Measurements from ENCODE around the gene GRAP.

Gene GRAP

GRCh38 chr17:18995220-18995619 lies 51.5 kb downstream of the GRAP start (continued):
- TF ChIP-seq, protein P1, sequence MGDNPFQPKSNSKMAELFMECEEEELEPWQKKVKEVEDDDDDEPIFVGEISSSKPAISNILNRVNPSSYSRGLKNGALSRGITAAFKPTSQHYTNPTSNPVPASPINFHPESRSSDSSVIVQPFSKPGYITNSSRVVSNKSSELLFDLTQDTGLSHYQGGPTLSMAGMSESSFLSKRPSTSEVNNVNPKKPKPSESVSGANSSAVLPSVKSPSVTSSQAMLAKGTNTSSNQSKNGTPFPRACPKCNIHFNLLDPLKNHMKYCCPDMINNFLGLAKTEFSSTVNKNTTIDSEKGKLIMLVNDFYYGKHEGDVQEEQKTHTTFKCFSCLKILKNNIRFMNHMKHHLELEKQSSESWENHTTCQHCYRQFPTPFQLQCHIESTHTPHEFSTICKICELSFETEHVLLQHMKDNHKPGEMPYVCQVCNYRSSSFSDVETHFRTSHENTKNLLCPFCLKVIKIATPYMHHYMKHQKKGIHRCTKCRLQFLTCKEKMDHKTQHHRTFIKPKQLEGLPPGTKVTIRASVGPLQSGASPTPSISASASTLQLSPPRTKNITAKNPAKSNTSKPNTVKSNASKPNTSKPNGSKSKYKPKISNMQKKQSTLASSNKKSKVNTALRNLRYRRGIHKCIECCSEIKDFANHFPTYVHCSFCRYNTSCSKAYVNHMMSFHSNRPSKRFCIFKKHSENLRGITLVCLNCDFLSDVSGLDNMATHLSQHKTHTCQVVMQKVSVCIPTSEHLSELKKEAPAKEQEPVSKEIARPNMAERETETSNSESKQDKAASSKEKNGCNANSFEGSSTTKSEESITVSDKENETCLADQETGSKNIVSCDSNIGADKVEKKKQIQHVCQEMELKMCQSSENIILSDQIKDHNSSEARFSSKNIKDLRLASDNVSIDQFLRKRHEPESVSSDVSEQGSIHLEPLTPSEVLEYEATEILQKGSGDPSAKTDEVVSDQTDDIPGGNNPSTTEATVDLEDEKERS (tag by site-specific recombination; IDR thresholded peaks at IDR 0.05): 0 out of 2 replicates have a peak, but pooled peaks have one; percentile 64
- no peak for TF ChIP-seq ELK4 (IDR thresholded peaks at IDR 0.05; ENCODE audit: borderline replicate concordance, low read depth, low read length)

DNA sequence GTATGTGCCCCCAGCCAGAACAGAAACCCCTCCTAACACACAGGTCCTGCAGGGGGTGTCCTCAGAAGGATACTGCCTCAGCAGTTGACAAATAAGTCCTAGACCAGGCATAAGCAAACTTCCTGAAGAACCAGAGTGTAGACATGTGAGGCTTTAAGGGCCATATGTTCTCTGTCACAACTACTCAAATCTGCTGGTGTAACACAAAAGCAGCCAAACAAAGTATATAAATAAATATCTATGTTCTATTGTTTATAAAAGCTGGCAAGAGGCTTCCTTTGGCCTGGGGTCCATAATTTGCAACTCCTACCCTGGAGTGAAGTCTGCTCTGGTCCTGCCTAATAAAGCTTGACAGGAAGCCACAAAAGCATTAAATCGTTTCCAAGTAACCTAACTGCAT lies 52.1 kb downstream of the GRAP start:
- ChIA-PET POLR2A (no interaction called here), CTCF (interaction anchor here (0.7 to 1.7 kb wide), 2 partner anchors 33 to 36 kb away, joined by 6 to 7 read pairs; no protein-coding TSS in a partner anchor)
- no peak for TF ChIP-seq ZBTB11 (tag by site-specific recombination; conservative IDR thresholded peaks at IDR 0.05; ENCODE audit: low read depth)
- peaks cover 3 to 48% of the 10 kb centered on the region in 2 experiments; a peak in 2 of 3 replicates for H3K36me3 ChIP-seq (ENCODE audit: control insufficient read depth in 2 of 2, insufficient read depth in 1 of 2, low read length in 2 of 2)
- no peaks in the 10 kb centered on the region for H3K9me3 ChIP-seq (ENCODE audit: control insufficient read depth, insufficient read depth, low read depth, low read length)
- no peak overlapping the region for H3K4me3 ChIP-seq (ENCODE audit: low read depth, low read length)
- H3K4me1 ChIP-seq (ENCODE audit: control insufficient read depth, insufficient read depth, low read length): no peaks in the 10 kb centered on the region
- H3K27ac ChIP-seq (ENCODE audit: extremely low read depth, low read depth, low read length): no peak overlapping the region

DNA sequence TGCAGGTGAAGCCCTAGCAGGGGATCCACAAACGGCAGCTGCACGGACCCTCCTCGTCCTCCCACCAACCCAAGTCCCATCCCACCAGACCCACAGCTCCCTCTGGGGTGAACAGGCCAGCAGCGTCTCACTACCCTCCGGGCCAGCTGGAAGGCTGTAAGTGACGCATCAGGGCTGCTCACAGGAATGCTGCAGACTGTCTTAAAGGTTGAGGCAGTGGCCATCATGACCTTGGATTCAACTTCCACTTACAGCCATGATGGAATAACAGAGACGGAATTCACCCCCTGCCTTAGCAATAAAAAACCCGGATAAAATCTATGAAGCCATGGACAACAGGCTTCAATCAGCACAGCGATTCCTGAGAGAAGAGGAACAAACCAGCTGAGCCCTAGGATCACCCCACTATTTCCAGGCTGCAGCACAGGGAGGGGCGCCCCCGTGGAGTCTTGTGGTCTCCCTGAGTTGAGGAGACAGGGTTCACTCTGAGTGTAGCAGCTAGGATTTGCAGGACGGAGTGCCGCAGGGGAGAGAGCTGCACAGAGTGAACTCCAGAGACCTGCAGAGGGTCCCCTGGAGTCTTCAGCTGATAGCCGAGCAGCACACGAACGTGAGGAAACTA lies 52.7 kb downstream of the GRAP start:
- TF ChIP-seq ZNF18 (tag by site-specific recombination; IDR thresholded peaks at IDR 0.05) (no peak), HIC1 (tag by site-specific recombination; IDR thresholded peaks at IDR 0.05) (no peak), TCF7L2 (IDR thresholded peaks at IDR 0.05; ENCODE audit: borderline replicate concordance, low read depth, low read length) (no peak), ZEB2 (tag by site-specific recombination; IDR thresholded peaks at IDR 0.05) (no peak), ZNF664 (tag by site-specific recombination; IDR thresholded peaks at IDR 0.05) (no peak), ZIC2 (tag by site-specific recombination; IDR thresholded peaks at IDR 0.05) (peak; percentile 34; the same call in 1 of the 2 replicates)
- H3K27ac ChIP-seq (ENCODE audit: extremely low read depth, low read depth, low read length): no peak overlapping the region
- H3K9me3 ChIP-seq (ENCODE audit: control insufficient read depth, insufficient read depth, low read depth, low read length): no peaks in the 10 kb centered on the region
- no peaks in the 10 kb centered on the region for H3K4me1 ChIP-seq (ENCODE audit: control insufficient read depth, insufficient read depth, low read length)
- peaks cover 3 to 46% of the 10 kb centered on the region in 2 experiments; a peak in 2 of 3 replicates for H3K36me3 ChIP-seq (ENCODE audit: control insufficient read depth in 2 of 2, insufficient read depth in 1 of 2, low read length in 2 of 2)
- ChIA-PET CTCF (interaction anchor here (1.7 kb wide), 1 partner anchor 33 kb away, joined by 7 read pairs; no protein-coding TSS in a partner anchor), POLR2A (no interaction called here)
- H3K4me3 ChIP-seq (ENCODE audit: low read depth, low read length): no peak overlapping the region

Measured in HEK293 (cell line).